ENCODE measurements around the gene KIF21B.

DNA sequence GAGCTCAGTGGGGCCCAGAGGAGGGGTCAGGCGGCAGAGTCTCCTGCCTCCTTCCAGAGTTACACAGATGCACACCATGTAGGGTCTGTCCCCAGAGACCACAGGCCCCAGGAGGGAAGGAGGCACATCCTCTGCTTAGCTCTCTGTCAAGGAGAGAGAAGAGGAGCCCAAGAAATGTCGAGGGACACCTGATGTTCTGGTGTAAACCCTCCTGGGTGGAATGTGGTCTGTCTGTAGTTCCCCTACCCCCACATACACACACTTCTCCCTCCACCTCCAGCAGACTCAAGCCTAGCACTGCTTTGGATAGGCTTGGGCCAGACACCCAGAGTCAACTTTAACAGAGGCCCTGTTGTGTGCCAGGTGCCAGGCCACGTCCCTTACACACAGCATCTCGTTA, 34.2 kb downstream of the KIF21B start:
- TF ChIP-seq, protein P1, sequence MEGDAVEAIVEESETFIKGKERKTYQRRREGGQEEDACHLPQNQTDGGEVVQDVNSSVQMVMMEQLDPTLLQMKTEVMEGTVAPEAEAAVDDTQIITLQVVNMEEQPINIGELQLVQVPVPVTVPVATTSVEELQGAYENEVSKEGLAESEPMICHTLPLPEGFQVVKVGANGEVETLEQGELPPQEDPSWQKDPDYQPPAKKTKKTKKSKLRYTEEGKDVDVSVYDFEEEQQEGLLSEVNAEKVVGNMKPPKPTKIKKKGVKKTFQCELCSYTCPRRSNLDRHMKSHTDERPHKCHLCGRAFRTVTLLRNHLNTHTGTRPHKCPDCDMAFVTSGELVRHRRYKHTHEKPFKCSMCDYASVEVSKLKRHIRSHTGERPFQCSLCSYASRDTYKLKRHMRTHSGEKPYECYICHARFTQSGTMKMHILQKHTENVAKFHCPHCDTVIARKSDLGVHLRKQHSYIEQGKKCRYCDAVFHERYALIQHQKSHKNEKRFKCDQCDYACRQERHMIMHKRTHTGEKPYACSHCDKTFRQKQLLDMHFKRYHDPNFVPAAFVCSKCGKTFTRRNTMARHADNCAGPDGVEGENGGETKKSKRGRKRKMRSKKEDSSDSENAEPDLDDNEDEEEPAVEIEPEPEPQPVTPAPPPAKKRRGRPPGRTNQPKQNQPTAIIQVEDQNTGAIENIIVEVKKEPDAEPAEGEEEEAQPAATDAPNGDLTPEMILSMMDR (IDR thresholded peaks at IDR 0.05), result no peak
- TF ChIP-seq POLR2A (IDR thresholded peaks at IDR 0.05), result no peak

All from thyroid gland (tissue), 4 donors.